ENCODE measurements around the gene SCG5. TPM values are rescaled to one million over a fixed set of nuclear protein-coding genes. Genes with fewer than 3 reads are reported as not detected.

Gene SCG5
- total and polyA plus RNA-seq, 2 donors from 2014 or later: 1.3 to 1.6 TPM

- Histone ChIP-seq H3K9me3 (ENCODE audit: control insufficient read depth in 2 of 3, insufficient read depth in 1 of 3, low read length in 3 of 3) (no peaks in the 10 kb centered on the region), H3K27ac (ENCODE audit: low read depth in 2 of 2, low read length in 2 of 2) (no peak overlapping the region), H3K4me3 (ENCODE audit: low read length in 3 of 3) (no peak overlapping the region), H3K36me3 (ENCODE audit: control insufficient read depth in 2 of 3, insufficient read depth in 3 of 3, low read length in 3 of 3) (no peaks in the 10 kb centered on the region), H3K4me1 (ENCODE audit: control insufficient read depth in 2 of 3, insufficient read depth in 2 of 3, low read depth in 1 of 3, low read length in 3 of 3) (peaks cover 0 to 2% (median 0%) of the 10 kb centered on the region in 3 donors), H3K27me3 (ENCODE audit: control insufficient read depth, insufficient read depth, low read length) (no peaks in the 10 kb centered on the region), H3K9ac (ENCODE audit: low read length in 3 of 3) (no peak overlapping the region)
- DNase-seq (no peak), FAIRE-seq (no peak)
- intact Hi-C loops (cut with DNase I): no loop called here
- TF ChIP-seq CTCF (IDR thresholded peaks at IDR 0.05; ENCODE audit: borderline replicate concordance, extremely low read depth, insufficient read depth): no peak
Measured at GRCh38 chr15:32657941-32658340, 16.4 kb downstream of the SCG5 start.

GRCh38 chr15:32659340-32660155 lies 18.0 kb downstream of the SCG5 start:
- no peak overlapping the region for H3K9ac ChIP-seq (ENCODE audit: low read length in 3 of 3)
- no peaks in the 10 kb centered on the region for H3K9me3 ChIP-seq (ENCODE audit: control insufficient read depth in 2 of 3, insufficient read depth in 1 of 3, low read length in 3 of 3)
- H3K36me3 ChIP-seq (ENCODE audit: control insufficient read depth in 2 of 3, insufficient read depth in 3 of 3, low read length in 3 of 3): no peaks in the 10 kb centered on the region
- intact Hi-C loops (cut with DNase I): loop anchor here (10.0 kb wide), 1 partner anchor 325 kb away; no protein-coding TSS in a partner anchor
- no peak for FAIRE-seq
- no peak overlapping the region for H3K27ac ChIP-seq (ENCODE audit: low read depth in 2 of 2, low read length in 2 of 2)
- peaks cover 0 to 2% (median 0%) of the 10 kb centered on the region in 3 donors for H3K4me1 ChIP-seq (ENCODE audit: control insufficient read depth in 2 of 3, insufficient read depth in 2 of 3, low read depth in 1 of 3, low read length in 3 of 3)
- no peak for TF ChIP-seq CTCF (IDR thresholded peaks at IDR 0.05; ENCODE audit: borderline replicate concordance, extremely low read depth, insufficient read depth)
- no peak overlapping the region for H3K4me3 ChIP-seq (ENCODE audit: low read length in 3 of 3)
- no peaks in the 10 kb centered on the region for H3K27me3 ChIP-seq (ENCODE audit: control insufficient read depth, insufficient read depth, low read length)
- DNase-seq: peak in 1 of 5 donors; percentile 42

GRCh38 chr15:32663671-32664070 lies 22.2 kb downstream of the SCG5 start:
- H3K4me1 ChIP-seq (ENCODE audit: control insufficient read depth in 2 of 3, insufficient read depth in 2 of 3, low read depth in 1 of 3, low read length in 3 of 3): peaks cover 0 to 2% (median 0%) of the 10 kb centered on the region in 3 donors
- TF ChIP-seq CTCF (IDR thresholded peaks at IDR 0.05; ENCODE audit: borderline replicate concordance, extremely low read depth, insufficient read depth): no peak
- FAIRE-seq (no peak), DNase-seq (no peak)
- no peak overlapping the region for H3K9ac ChIP-seq (ENCODE audit: low read length in 3 of 3)
- H3K4me3 ChIP-seq (ENCODE audit: low read length in 3 of 3): no peak overlapping the region
- H3K9me3 ChIP-seq (ENCODE audit: control insufficient read depth in 2 of 3, insufficient read depth in 1 of 3, low read length in 3 of 3): no peaks in the 10 kb centered on the region
- intact Hi-C loops (cut with DNase I): loop anchor here (10.0 kb wide), 1 partner anchor 321 kb away; no protein-coding TSS in a partner anchor
- no peaks in the 10 kb centered on the region for H3K36me3 ChIP-seq (ENCODE audit: control insufficient read depth in 2 of 3, insufficient read depth in 3 of 3, low read length in 3 of 3)
- no peaks in the 10 kb centered on the region for H3K27me3 ChIP-seq (ENCODE audit: control insufficient read depth, insufficient read depth, low read length)
- H3K27ac ChIP-seq (ENCODE audit: low read depth in 2 of 2, low read length in 2 of 2): no peak overlapping the region
